ENCODE data around the gene COL23A1. TPM values are rescaled to one million over a fixed set of nuclear protein-coding genes. Genes with fewer than 3 reads are reported as not detected.
A peak's percentile ranks its signal among the peaks of the same experiment; 100 is the strongest.
"Not testable (repeated sequence)": the region's sequence is repeated elsewhere in the genome, so short reads cannot be mapped to it uniquely, and the experiment has no call there.

COL23A1 gene
- total and polyA plus RNA-seq, 5 donors from 2014 or later = not detected

- ATAC-seq (ENCODE audit: low read depth in 2 of 2) (no peak), DNase-seq (no peak)
- Histone ChIP-seq H3K27ac (ENCODE audit: insufficient read depth, low read length, poor library complexity, severe bottlenecking) (no peak overlapping the region), H3K27me3 (ENCODE audit: control insufficient read depth, insufficient read depth, low read length) (no peaks in the 10 kb centered on the region), H3K4me1 (ENCODE audit: control insufficient read depth, insufficient read depth, low read length, poor library complexity, severe bottlenecking) (no peaks in the 10 kb centered on the region), H3K9me3 (ENCODE audit: control insufficient read depth in 2 of 2, low read length in 2 of 2) (no peaks in the 10 kb centered on the region), H3K4me3 (ENCODE audit: low read depth, low read length) (no peak overlapping the region), H3K36me3 (ENCODE audit: control insufficient read depth, insufficient read depth, low read length) (no peaks in the 10 kb centered on the region)
- no peak overlapping the region for H3K27ac Mint-ChIP-seq
- peaks cover 14% of the 10 kb centered on the region for H3K27me3 Mint-ChIP-seq
- no peaks in the 10 kb centered on the region for H3K4me1 Mint-ChIP-seq
- peaks cover 0 to 2% (median 0%) of the 10 kb centered on the region in 7 donors for H3K9me3 Mint-ChIP-seq
- H3K36me3 Mint-ChIP-seq = no peaks in the 10 kb centered on the region
- no peak overlapping the region for H3K4me3 Mint-ChIP-seq
These were observed 100.8 kb downstream of the COL23A1 start for GRCh38 chr5:178489271-178489976.

- Histone ChIP-seq H3K9me3 (ENCODE audit: control insufficient read depth in 2 of 2, low read length in 2 of 2) (no peaks in the 10 kb centered on the region), H3K27me3 (ENCODE audit: control insufficient read depth, insufficient read depth, low read length) (no peaks in the 10 kb centered on the region), H3K4me1 (ENCODE audit: control insufficient read depth, insufficient read depth, low read length, poor library complexity, severe bottlenecking) (no peaks in the 10 kb centered on the region), H3K36me3 (ENCODE audit: control insufficient read depth, insufficient read depth, low read length) (no peaks in the 10 kb centered on the region), H3K4me3 (ENCODE audit: low read depth, low read length) (no peak overlapping the region), H3K27ac (ENCODE audit: insufficient read depth, low read length, poor library complexity, severe bottlenecking) (no peak overlapping the region)
- ATAC-seq (ENCODE audit: low read depth in 2 of 2) (no peak), DNase-seq (no peak)
- peaks cover 14% of the 10 kb centered on the region for H3K27me3 Mint-ChIP-seq
- no peak overlapping the region for H3K4me3 Mint-ChIP-seq
- no peak overlapping the region for H3K27ac Mint-ChIP-seq
- no peaks in the 10 kb centered on the region for H3K36me3 Mint-ChIP-seq
- H3K4me1 Mint-ChIP-seq = peaks cover under 1 to 4% (median 1%) of the 10 kb centered on the region in 4 donors
- peaks cover 0 to 2% (median 0%) of the 10 kb centered on the region in 7 donors for H3K9me3 Mint-ChIP-seq
These were observed 101.5 kb downstream of the COL23A1 start for GRCh38 chr5:178488696-178489095.

DNA sequence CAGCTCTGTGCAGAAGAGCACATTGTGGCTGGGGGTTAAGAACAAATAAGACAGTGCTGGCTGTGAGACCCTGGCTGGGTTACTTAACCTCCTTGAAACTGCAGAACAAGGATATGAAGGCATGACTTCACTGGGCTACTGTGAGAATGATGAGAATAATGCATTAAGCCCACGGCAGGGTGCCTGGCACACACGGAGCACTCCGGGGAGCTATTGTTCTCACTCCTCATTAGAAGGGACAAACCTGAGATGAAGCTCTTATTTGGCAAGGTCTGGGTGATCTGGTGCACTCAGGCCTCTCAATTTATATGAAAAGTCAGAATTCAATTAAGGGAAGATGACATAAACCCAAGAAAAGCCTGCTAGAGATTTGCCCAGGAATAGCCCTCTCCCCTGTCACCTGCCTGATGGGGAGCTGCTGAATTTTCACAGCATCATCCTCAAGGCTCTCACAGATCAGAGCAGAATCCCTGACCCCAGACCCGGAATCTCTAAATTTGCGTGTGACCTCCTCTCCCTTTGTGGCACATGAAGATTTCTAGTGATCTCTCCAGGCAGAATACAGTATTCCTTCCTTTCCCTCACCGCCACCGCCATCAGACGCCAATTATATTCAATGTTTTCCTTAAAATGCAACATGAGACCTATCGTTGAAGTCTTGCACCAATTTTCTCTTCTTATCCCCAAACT lies 102.1 kb downstream of the COL23A1 start:
- H3K9me3 Mint-ChIP-seq = peaks cover 0 to 2% (median 0%) of the 10 kb centered on the region in 7 donors
- no peaks in the 10 kb centered on the region for H3K27me3 ChIP-seq (ENCODE audit: control insufficient read depth, insufficient read depth, low read length)
- no peaks in the 10 kb centered on the region for H3K4me1 ChIP-seq (ENCODE audit: control insufficient read depth, insufficient read depth, low read length, poor library complexity, severe bottlenecking)
- H3K36me3 Mint-ChIP-seq = no peaks in the 10 kb centered on the region
- H3K36me3 ChIP-seq (ENCODE audit: control insufficient read depth, insufficient read depth, low read length) = no peaks in the 10 kb centered on the region
- no peaks in the 10 kb centered on the region for H3K9me3 ChIP-seq (ENCODE audit: control insufficient read depth in 2 of 2, low read length in 2 of 2)
- DNase-seq = no peak
- ATAC-seq (ENCODE audit: low read depth in 2 of 2) = no peak
- H3K4me3 ChIP-seq (ENCODE audit: low read depth, low read length) = no peak overlapping the region
- H3K4me3 Mint-ChIP-seq = no peak overlapping the region
- H3K27ac Mint-ChIP-seq = no peak overlapping the region
- H3K27ac ChIP-seq (ENCODE audit: insufficient read depth, low read length, poor library complexity, severe bottlenecking) = no peak overlapping the region
- peaks cover 14% of the 10 kb centered on the region for H3K27me3 Mint-ChIP-seq
- peaks cover 3 to 9% (median 6%) of the 10 kb centered on the region in 4 donors for H3K4me1 Mint-ChIP-seq

DNA sequence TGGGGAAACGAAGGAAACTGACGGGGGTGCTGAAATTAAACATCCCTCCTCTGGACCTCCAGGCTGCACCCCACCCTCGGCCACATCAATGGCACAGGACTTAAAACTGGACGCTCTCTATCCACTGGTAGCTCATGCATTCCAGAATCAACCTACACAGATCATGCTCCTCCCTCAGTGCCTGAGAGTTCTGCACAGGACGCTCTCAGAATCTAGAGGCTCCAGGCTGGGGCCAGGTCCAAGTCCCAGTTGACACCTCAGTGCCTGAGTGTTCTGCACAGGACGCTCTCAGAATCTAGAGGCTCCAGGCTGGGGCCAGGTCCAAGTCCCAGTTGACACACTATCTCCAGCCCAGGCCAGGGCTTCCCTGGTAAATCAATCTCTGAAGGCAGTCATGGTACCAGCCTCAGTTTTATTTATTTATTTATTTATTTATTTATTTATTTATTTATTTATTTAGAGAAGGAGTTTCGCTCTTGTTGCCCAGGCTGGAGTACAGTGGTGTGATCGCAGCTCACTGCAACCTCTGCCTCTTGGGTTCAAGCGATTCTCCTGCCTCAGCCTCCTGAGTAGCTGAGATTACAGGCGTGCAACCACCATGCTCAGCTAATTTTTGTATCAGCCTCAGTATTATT lies 103.2 kb downstream of the COL23A1 start:
- not testable (repeated sequence) for H3K27ac Mint-ChIP-seq; H3K36me3 ChIP-seq (ENCODE audit: control insufficient read depth, insufficient read depth, low read length); H3K9me3 ChIP-seq (ENCODE audit: control insufficient read depth in 2 of 2, low read length in 2 of 2); H3K4me3 ChIP-seq (ENCODE audit: low read depth, low read length); H3K36me3 Mint-ChIP-seq; ATAC-seq (ENCODE audit: low read depth in 2 of 2); H3K4me3 Mint-ChIP-seq; DNase-seq; H3K27me3 ChIP-seq (ENCODE audit: control insufficient read depth, insufficient read depth, low read length); H3K27ac ChIP-seq (ENCODE audit: insufficient read depth, low read length, poor library complexity, severe bottlenecking); H3K4me1 ChIP-seq (ENCODE audit: control insufficient read depth, insufficient read depth, low read length, poor library complexity, severe bottlenecking); H3K9me3 Mint-ChIP-seq
- Mint-ChIP-seq H3K4me1 (peaks cover 3 to 11% (median 7%) of the 10 kb centered on the region in 4 donors), H3K27me3 (peaks cover 14% of the 10 kb centered on the region)

GRCh38 chr5:178486239-178486641 lies 104.0 kb downstream of the COL23A1 start:
- Histone ChIP-seq H3K27me3 (ENCODE audit: control insufficient read depth, insufficient read depth, low read length) (no peaks in the 10 kb centered on the region), H3K4me3 (ENCODE audit: low read depth, low read length) (no peak overlapping the region), H3K9me3 (ENCODE audit: control insufficient read depth in 2 of 2, low read length in 2 of 2) (no peaks in the 10 kb centered on the region), H3K4me1 (ENCODE audit: control insufficient read depth, insufficient read depth, low read length, poor library complexity, severe bottlenecking) (no peaks in the 10 kb centered on the region), H3K27ac (ENCODE audit: insufficient read depth, low read length, poor library complexity, severe bottlenecking) (no peak overlapping the region), H3K36me3 (ENCODE audit: control insufficient read depth, insufficient read depth, low read length) (no peaks in the 10 kb centered on the region)
- DNase-seq (no peak), ATAC-seq (ENCODE audit: low read depth in 2 of 2) (no peak)
- Mint-ChIP-seq H3K4me1 (peaks cover 3 to 13% (median 9%) of the 10 kb centered on the region in 4 donors), H3K27ac (peak overlapping the region in 1 of 3 donors; percentile 70), H3K9me3 (peaks cover 0 to 2% (median 0%) of the 10 kb centered on the region in 7 donors), H3K36me3 (no peaks in the 10 kb centered on the region), H3K4me3 (no peak overlapping the region), H3K27me3 (peaks cover 14% of the 10 kb centered on the region)

- H3K9me3 Mint-ChIP-seq = no peaks in the 10 kb centered on the region
- no peaks in the 10 kb centered on the region for H3K9me3 ChIP-seq (ENCODE audit: control insufficient read depth in 2 of 2, low read length in 2 of 2)
- peak overlapping the region; percentile 30 for H3K4me3 ChIP-seq (ENCODE audit: low read depth, low read length)
- ATAC-seq (ENCODE audit: low read depth in 2 of 2) (peak; percentile 95 to 97), DNase-seq (peak in 2 of 3 donors; percentile 65 to 74)
- peak overlapping the region; percentile 30 for H3K27ac ChIP-seq (ENCODE audit: insufficient read depth, low read length, poor library complexity, severe bottlenecking)
- H3K4me3 Mint-ChIP-seq = peak overlapping the region in 2 of 4 donors; percentile 77 to 81
- H3K36me3 ChIP-seq (ENCODE audit: control insufficient read depth, insufficient read depth, low read length) = no peaks in the 10 kb centered on the region
- H3K36me3 Mint-ChIP-seq = no peaks in the 10 kb centered on the region
- peaks cover 4% of the 10 kb centered on the region for H3K27me3 Mint-ChIP-seq
- H3K4me1 Mint-ChIP-seq = peaks cover 3 to 15% (median 10%) of the 10 kb centered on the region in 4 donors
- peak overlapping the region; percentile 82 to 90 (median 88) for H3K27ac Mint-ChIP-seq
- no peaks in the 10 kb centered on the region for H3K4me1 ChIP-seq (ENCODE audit: control insufficient read depth, insufficient read depth, low read length, poor library complexity, severe bottlenecking)
- no peaks in the 10 kb centered on the region for H3K27me3 ChIP-seq (ENCODE audit: control insufficient read depth, insufficient read depth, low read length)
These were observed 106.6 kb downstream of the COL23A1 start for GRCh38 chr5:178483620-178484019.

DNA sequence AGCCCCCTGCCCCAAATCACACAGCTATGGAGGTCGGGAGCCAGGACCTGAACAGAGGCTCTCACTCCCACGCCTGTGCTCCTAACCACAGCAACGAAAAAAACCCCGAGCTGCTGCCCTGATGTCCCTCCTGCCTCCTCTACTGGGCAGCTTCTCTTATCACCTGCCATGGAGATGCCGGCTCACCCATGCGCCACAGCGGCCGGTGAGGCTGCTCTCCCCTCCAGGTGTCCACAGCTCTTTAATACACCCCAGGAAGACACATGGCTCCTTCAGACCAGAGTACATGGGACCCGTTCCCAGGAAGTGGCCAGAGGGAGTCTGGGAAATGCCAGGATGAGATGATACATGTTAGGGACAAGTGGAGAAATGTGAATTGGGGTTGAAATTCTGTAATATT lies 110.9 kb downstream of the COL23A1 start:
- H3K4me3 ChIP-seq (ENCODE audit: low read depth, low read length) = no peak overlapping the region
- ATAC-seq (ENCODE audit: low read depth in 2 of 2) (no peak), DNase-seq (no peak)
- H3K4me1 Mint-ChIP-seq = peaks cover 3 to 15% (median 10%) of the 10 kb centered on the region in 4 donors
- no peaks in the 10 kb centered on the region for H3K9me3 Mint-ChIP-seq
- no peaks in the 10 kb centered on the region for H3K27me3 ChIP-seq (ENCODE audit: control insufficient read depth, insufficient read depth, low read length)
- no peak overlapping the region for H3K27ac ChIP-seq (ENCODE audit: insufficient read depth, low read length, poor library complexity, severe bottlenecking)
- H3K9me3 ChIP-seq (ENCODE audit: control insufficient read depth in 2 of 2, low read length in 2 of 2) = no peaks in the 10 kb centered on the region
- no peaks in the 10 kb centered on the region for H3K36me3 Mint-ChIP-seq
- H3K4me1 ChIP-seq (ENCODE audit: control insufficient read depth, insufficient read depth, low read length, poor library complexity, severe bottlenecking) = no peaks in the 10 kb centered on the region
- H3K36me3 ChIP-seq (ENCODE audit: control insufficient read depth, insufficient read depth, low read length) = no peaks in the 10 kb centered on the region
- H3K27me3 Mint-ChIP-seq = no peaks in the 10 kb centered on the region
- no peak overlapping the region for H3K27ac Mint-ChIP-seq
- H3K4me3 Mint-ChIP-seq = no peak overlapping the region

All from CD4-positive, CD25-positive, alpha-beta regulatory T cell (primary cell).